ENCODE data around the gene KANSL1. TPM values are rescaled to one million over a fixed set of nuclear protein-coding genes. Genes with fewer than 3 reads are reported as not detected.
"Not testable (repeated sequence)": the region's sequence is repeated elsewhere in the genome, so short reads cannot be mapped to it uniquely, and the experiment has no call there.

Gene KANSL1
- polyA plus RNA-seq, 3 donors = 3.1 to 31.9 (median 4.6) TPM

- peak overlapping the region in 1 of 7 donors; percentile 32 for H3K27ac Mint-ChIP-seq
- peaks cover 24 to 26% of the 10 kb centered on the region in 2 donors for H3K4me1 ChIP-seq (ENCODE audit: control insufficient read depth in 1 of 2, insufficient read depth in 2 of 2, low read length in 2 of 2)
Measured at GRCh38 chr17:46024590-46024989, 168.6 kb downstream of the KANSL1 start.

GRCh38 chr17:46023783-46024388, 169.3 kb downstream of the KANSL1 start:
- 92% methylated on average over 14 of the region's 24 CpGs for WGBS (ENCODE audit: insufficient coverage)
- intact Hi-C loops (cut with micrococcal nuclease) = no loop called here
- Histone ChIP-seq H3K4me3 (replicated peaks in 1 of 3; ENCODE audit: low read depth in 2 of 3, low read length in 3 of 3) (no peak overlapping the region), H4K20me1 (ENCODE audit: insufficient read depth, low read length) (peaks cover 18% of the 10 kb centered on the region), H3K9ac (ENCODE audit: insufficient read depth, low read length, poor library complexity, severe bottlenecking) (no peak overlapping the region), H3K36me3 (replicated peaks in 1 of 2; ENCODE audit: control insufficient read depth in 1 of 2, insufficient read depth in 2 of 2, low read length in 2 of 2) (peaks cover 13 to 28% of the 10 kb centered on the region in 2 donors), H2AFZ (ENCODE audit: insufficient read depth, low read depth, low read length, poor library complexity, severe bottlenecking) (no peak overlapping the region), H3K4me2 (replicated peaks; ENCODE audit: extremely low read depth, low read length, poor library complexity, severe bottlenecking) (no peak overlapping the region), H3K79me2 (ENCODE audit: insufficient read depth, low read length) (no peaks in the 10 kb centered on the region), H3K4me1 (ENCODE audit: control insufficient read depth in 1 of 2, insufficient read depth in 2 of 2, low read length in 2 of 2) (peaks cover 24 to 26% of the 10 kb centered on the region in 2 donors), H3K27ac (ENCODE audit: low read depth in 1 of 2, low read length in 2 of 2) (no peak overlapping the region), H3K27me3 (ENCODE audit: control insufficient read depth in 2 of 2, insufficient read depth in 2 of 2, low read length in 2 of 2) (no peaks in the 10 kb centered on the region), H3K9me3 (replicated peaks in 1 of 2; ENCODE audit: control insufficient read depth in 1 of 2, insufficient read depth in 1 of 2, low read length in 2 of 2) (no peaks in the 10 kb centered on the region)
- Mint-ChIP-seq H3K9me3 (peaks cover 0 to 8% (median 4%) of the 10 kb centered on the region in 7 donors), H3K36me3 (peaks cover 19 to 42% of the 10 kb centered on the region in 2 donors), H3K4me1 (peaks cover 32% of the 10 kb centered on the region), H3K27me3 (ENCODE audit: low read depth in 3 of 3) (peaks cover 0 to 3% (median 1%) of the 10 kb centered on the region in 3 donors), H3K27ac (no peak overlapping the region), H3K4me3 (no peak overlapping the region)
- no peak for TF ChIP-seq CTCF (IDR thresholded peaks at IDR 0.05)
- no peak for DNase-seq

More at GRCh38 chr17:46024590-46024989, 168.6 kb downstream of the KANSL1 start:
- Mint-ChIP-seq H3K4me3 (no peak overlapping the region), H3K9me3 (peaks cover 0 to 2% (median 0%) of the 10 kb centered on the region in 7 donors), H3K27me3 (ENCODE audit: low read depth in 3 of 3) (peaks cover 0 to 3% (median 1%) of the 10 kb centered on the region in 3 donors), H3K36me3 (peaks cover 26 to 49% of the 10 kb centered on the region in 2 donors), H3K4me1 (peaks cover 39% of the 10 kb centered on the region)
- H3K27ac ChIP-seq (ENCODE audit: low read depth in 1 of 2, low read length in 2 of 2) = no peak overlapping the region
- H3K27me3 ChIP-seq (ENCODE audit: control insufficient read depth in 2 of 2, insufficient read depth in 2 of 2, low read length in 2 of 2) = no peaks in the 10 kb centered on the region
- H3K36me3 ChIP-seq (replicated peaks in 1 of 2; ENCODE audit: control insufficient read depth in 1 of 2, insufficient read depth in 2 of 2, low read length in 2 of 2) = peaks cover 14 to 35% of the 10 kb centered on the region in 2 donors
- no peaks in the 10 kb centered on the region for H3K9me3 ChIP-seq (replicated peaks in 1 of 2; ENCODE audit: control insufficient read depth in 1 of 2, insufficient read depth in 1 of 2, low read length in 2 of 2)
- H3K4me2 ChIP-seq (replicated peaks; ENCODE audit: extremely low read depth, low read length, poor library complexity, severe bottlenecking) = no peak overlapping the region
- H3K79me2 ChIP-seq (ENCODE audit: insufficient read depth, low read length) = no peaks in the 10 kb centered on the region
- H4K20me1 ChIP-seq (ENCODE audit: insufficient read depth, low read length) = peaks cover 25% of the 10 kb centered on the region
- 87% methylated on average over 13 of the region's 14 CpGs for WGBS (ENCODE audit: insufficient coverage)
- H2AFZ ChIP-seq (ENCODE audit: insufficient read depth, low read depth, low read length, poor library complexity, severe bottlenecking) = no peak overlapping the region
- DNase-seq = no peak
- no peak overlapping the region for H3K4me3 ChIP-seq (replicated peaks in 1 of 3; ENCODE audit: low read depth in 2 of 3, low read length in 3 of 3)
- intact Hi-C loops (cut with micrococcal nuclease) = no loop called here
- no peak for TF ChIP-seq CTCF (IDR thresholded peaks at IDR 0.05)
- no peak overlapping the region for H3K9ac ChIP-seq (ENCODE audit: insufficient read depth, low read length, poor library complexity, severe bottlenecking)

GRCh38 chr17:46023366-46023765, 169.9 kb downstream of the KANSL1 start:
- WGBS (ENCODE audit: insufficient coverage) = 100% methylated on average over 5 of the region's 7 CpGs
- Histone ChIP-seq H4K20me1 (ENCODE audit: insufficient read depth, low read length) (peaks cover 17% of the 10 kb centered on the region), H3K4me1 (ENCODE audit: control insufficient read depth in 1 of 2, insufficient read depth in 2 of 2, low read length in 2 of 2) (peaks cover 24% of the 10 kb centered on the region in 2 donors), H3K36me3 (replicated peaks in 1 of 2; ENCODE audit: control insufficient read depth in 1 of 2, insufficient read depth in 2 of 2, low read length in 2 of 2) (peaks cover 8 to 23% of the 10 kb centered on the region in 2 donors)
- H3K4me3 Mint-ChIP-seq; H3K27me3 Mint-ChIP-seq (ENCODE audit: low read depth in 3 of 3); intact Hi-C loops (cut with micrococcal nuclease); H3K4me3 ChIP-seq (replicated peaks in 1 of 3; ENCODE audit: low read depth in 2 of 3, low read length in 3 of 3); H3K9me3 ChIP-seq (replicated peaks in 1 of 2; ENCODE audit: control insufficient read depth in 1 of 2, insufficient read depth in 1 of 2, low read length in 2 of 2); H3K9ac ChIP-seq (ENCODE audit: insufficient read depth, low read length, poor library complexity, severe bottlenecking); H3K27ac ChIP-seq (ENCODE audit: low read depth in 1 of 2, low read length in 2 of 2); H3K9me3 Mint-ChIP-seq; H3K27me3 ChIP-seq (ENCODE audit: control insufficient read depth in 2 of 2, insufficient read depth in 2 of 2, low read length in 2 of 2); DNase-seq; H3K4me2 ChIP-seq (replicated peaks; ENCODE audit: extremely low read depth, low read length, poor library complexity, severe bottlenecking); H2AFZ ChIP-seq (ENCODE audit: insufficient read depth, low read depth, low read length, poor library complexity, severe bottlenecking); H3K79me2 ChIP-seq (ENCODE audit: insufficient read depth, low read length): not testable (repeated sequence)
- Mint-ChIP-seq H3K4me1 (peaks cover 28% of the 10 kb centered on the region), H3K27ac (peak overlapping the region in 1 of 7 donors; percentile 7), H3K36me3 (peaks cover 17 to 37% of the 10 kb centered on the region in 2 donors)

Measured in CD14-positive monocyte (primary cell).